Measurements from ENCODE around the gene FOXJ3. TPM values are rescaled to one million over a fixed set of nuclear protein-coding genes. Genes with fewer than 3 reads are reported as not detected.

Gene FOXJ3
- total RNA-seq, 1 donor from 2014 or later = 45.0 TPM

DNA sequence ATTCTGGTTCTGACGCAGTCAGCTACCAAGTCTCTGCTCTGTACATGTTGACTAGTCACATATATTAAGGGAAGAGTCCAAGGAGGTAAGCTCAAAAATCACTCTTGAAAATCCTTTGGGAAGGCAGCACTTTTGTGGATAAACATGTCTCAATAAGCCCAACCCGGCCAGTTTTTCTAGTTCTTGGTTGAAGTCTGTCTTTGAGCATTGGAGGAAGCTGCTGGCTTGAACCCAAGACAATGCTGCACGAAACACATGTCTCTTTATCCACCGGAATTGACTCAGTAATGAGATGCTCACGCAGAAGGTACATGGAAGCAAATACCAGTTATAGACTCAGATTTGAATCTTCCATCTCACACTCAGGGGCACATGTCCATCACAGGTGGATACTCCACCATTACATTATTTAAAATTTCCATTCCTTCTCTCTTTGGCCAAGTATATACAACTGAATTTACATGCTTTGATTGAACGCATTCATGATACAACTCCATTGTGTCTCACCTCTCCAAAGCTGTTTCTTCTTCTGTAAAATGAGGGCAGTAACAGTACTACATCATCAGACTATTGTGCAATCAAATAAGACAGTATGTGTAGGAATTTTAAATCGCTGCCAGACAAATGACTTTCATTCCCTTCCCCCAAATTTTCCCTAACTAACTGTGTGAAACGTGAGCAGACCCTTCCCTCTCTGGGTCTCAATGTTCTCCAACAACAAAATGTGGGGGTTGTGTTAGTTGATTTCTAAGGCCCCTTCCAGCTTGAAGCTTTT lies 160.9 kb downstream of the FOXJ3 start:
- DNase-seq = no peak
- TF ChIP-seq, protein P1, sequence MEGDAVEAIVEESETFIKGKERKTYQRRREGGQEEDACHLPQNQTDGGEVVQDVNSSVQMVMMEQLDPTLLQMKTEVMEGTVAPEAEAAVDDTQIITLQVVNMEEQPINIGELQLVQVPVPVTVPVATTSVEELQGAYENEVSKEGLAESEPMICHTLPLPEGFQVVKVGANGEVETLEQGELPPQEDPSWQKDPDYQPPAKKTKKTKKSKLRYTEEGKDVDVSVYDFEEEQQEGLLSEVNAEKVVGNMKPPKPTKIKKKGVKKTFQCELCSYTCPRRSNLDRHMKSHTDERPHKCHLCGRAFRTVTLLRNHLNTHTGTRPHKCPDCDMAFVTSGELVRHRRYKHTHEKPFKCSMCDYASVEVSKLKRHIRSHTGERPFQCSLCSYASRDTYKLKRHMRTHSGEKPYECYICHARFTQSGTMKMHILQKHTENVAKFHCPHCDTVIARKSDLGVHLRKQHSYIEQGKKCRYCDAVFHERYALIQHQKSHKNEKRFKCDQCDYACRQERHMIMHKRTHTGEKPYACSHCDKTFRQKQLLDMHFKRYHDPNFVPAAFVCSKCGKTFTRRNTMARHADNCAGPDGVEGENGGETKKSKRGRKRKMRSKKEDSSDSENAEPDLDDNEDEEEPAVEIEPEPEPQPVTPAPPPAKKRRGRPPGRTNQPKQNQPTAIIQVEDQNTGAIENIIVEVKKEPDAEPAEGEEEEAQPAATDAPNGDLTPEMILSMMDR (IDR thresholded peaks at IDR 0.05; ENCODE audit: partially characterized antibody, unreplicated experiment) = no peak
- no peaks in the 10 kb centered on the region for H3K36me3 Mint-ChIP-seq (ENCODE audit: unreplicated experiment)
- peaks cover 10% of the 10 kb centered on the region for H3K4me1 Mint-ChIP-seq (ENCODE audit: low read depth, unreplicated experiment)
- H3K4me3 Mint-ChIP-seq (ENCODE audit: unreplicated experiment) = no peak overlapping the region
- peaks cover 5% of the 10 kb centered on the region for H3K27me3 Mint-ChIP-seq (ENCODE audit: unreplicated experiment)
- peaks cover 3% of the 10 kb centered on the region for H3K9me3 Mint-ChIP-seq (ENCODE audit: unreplicated experiment)
- H3K27ac Mint-ChIP-seq (ENCODE audit: unreplicated experiment) = no peak overlapping the region

DNA sequence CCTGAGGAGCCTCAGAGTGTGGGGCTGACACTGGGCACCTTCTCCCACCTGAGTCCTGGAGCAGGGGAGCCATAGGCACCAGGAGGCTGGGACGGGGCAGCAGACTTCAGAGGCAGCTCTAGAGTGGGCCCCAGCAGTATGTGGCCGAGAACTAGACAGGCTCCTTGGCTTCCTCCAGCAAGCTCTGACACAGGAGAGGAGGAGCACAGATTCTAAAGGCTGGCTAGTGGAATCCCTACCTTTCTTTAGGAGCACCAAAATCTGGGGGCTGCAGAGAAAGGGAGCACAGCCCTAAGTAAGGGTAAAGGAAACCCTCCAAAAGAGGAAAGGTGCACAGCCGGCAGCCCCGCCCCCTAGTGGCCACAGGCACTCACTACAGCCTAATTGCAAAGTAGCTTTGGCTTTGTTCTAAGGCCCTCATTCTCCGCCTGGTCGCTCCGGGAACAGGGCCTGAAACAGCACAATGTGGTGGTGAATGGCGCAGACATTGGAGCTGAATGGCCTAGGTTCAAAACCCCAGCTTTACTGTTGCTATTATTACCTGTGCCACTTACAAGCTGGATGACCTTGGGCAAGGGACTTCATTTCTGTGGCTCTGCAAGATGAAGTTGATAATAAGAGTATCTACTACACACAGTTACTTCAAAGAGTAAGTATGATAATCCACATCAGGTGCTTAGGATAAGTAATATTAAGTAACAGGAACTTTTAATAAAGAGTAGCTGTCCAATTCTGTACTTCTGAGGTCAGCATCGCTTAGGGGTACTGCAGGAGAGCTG lies 161.7 kb downstream of the FOXJ3 start:
- no peaks in the 10 kb centered on the region for H3K36me3 Mint-ChIP-seq (ENCODE audit: unreplicated experiment)
- H3K27ac Mint-ChIP-seq (ENCODE audit: unreplicated experiment) = peak overlapping the region; percentile 36
- peaks cover 10% of the 10 kb centered on the region for H3K4me1 Mint-ChIP-seq (ENCODE audit: low read depth, unreplicated experiment)
- peaks cover 5% of the 10 kb centered on the region for H3K27me3 Mint-ChIP-seq (ENCODE audit: unreplicated experiment)
- TF ChIP-seq, protein P1 (IDR thresholded peaks at IDR 0.05; ENCODE audit: partially characterized antibody, unreplicated experiment) = peak; percentile 99
- peaks cover 3% of the 10 kb centered on the region for H3K9me3 Mint-ChIP-seq (ENCODE audit: unreplicated experiment)
- DNase-seq = peak; percentile 88
- H3K4me3 Mint-ChIP-seq (ENCODE audit: unreplicated experiment) = no peak overlapping the region

DNA sequence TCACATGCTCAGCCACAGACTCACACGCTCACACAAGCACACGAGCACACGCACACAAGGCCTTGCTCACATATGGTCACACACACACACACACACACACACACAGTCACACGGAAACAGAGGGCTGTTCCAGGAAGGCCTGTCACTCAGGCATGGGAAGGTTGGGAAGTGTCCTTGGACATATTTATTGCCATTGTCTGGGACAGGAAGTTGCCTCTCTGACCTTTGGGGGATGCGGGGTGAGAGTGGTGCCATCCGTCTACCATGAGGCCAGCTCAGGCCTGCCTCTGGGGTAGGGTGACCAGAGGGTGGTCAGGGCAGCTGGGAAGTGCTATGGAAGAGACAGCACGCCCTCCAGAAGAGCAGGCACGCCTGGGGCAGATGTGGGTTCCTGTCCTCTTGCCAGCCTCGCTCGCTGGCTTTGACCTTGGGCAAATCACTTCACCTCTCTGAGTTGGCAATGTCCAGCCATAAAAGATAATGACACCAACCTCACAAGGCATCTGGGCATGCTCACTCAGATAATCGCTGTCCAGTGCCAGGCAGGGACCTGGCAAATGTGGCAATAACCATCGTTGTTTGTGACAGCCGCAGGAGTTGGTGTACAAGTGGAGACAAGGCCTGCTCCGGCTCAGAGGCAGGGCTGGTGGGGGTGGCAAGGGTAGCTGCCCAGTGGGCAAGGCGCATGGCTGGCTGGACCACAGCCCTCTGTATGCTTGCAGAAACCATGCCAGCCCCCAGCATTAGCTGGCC lies 162.5 kb downstream of the FOXJ3 start:
- Mint-ChIP-seq H3K36me3 (ENCODE audit: unreplicated experiment) (no peaks in the 10 kb centered on the region), H3K27me3 (ENCODE audit: unreplicated experiment) (peaks cover 5% of the 10 kb centered on the region), H3K9me3 (ENCODE audit: unreplicated experiment) (peaks cover 3% of the 10 kb centered on the region), H3K27ac (ENCODE audit: unreplicated experiment) (peak overlapping the region; percentile 87), H3K4me1 (ENCODE audit: low read depth, unreplicated experiment) (peaks cover 10% of the 10 kb centered on the region), H3K4me3 (ENCODE audit: unreplicated experiment) (no peak overlapping the region)
- TF ChIP-seq, protein P1 (IDR thresholded peaks at IDR 0.05; ENCODE audit: partially characterized antibody, unreplicated experiment) = no peak
- no peak for DNase-seq

DNA sequence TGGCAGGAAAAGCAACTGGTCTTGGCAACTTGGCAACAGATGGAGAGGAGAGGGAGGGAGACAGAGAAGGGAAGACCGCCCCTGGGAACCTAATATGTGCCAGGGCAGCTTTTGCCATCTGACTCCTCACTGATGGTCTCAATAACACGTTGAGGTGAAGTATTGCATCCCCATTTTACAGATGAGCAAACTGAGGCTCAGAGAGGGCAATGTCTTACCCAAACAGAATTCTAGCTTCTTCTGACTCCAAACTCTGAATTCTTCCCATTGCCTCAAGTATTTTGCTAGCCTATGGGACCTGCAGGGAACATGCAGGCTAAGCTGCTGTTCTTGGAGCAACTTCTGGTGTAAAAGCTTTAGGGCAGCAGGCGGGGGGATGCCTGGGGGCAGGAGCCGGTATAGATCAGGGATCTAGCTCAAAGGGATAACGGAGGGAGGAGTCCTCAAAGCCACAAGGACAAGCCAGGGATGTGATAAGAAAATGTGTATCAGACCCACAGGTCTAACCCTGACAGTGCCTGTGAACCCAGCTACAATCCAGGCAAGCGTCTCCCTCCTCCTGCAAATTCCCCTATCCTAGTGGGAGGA lies 163.3 kb downstream of the FOXJ3 start:
- H3K4me3 Mint-ChIP-seq (ENCODE audit: unreplicated experiment) = no peak overlapping the region
- no peaks in the 10 kb centered on the region for H3K36me3 Mint-ChIP-seq (ENCODE audit: unreplicated experiment)
- peaks cover 10% of the 10 kb centered on the region for H3K4me1 Mint-ChIP-seq (ENCODE audit: low read depth, unreplicated experiment)
- no peak overlapping the region for H3K27ac Mint-ChIP-seq (ENCODE audit: unreplicated experiment)
- H3K27me3 Mint-ChIP-seq (ENCODE audit: unreplicated experiment) = peaks cover 5% of the 10 kb centered on the region
- TF ChIP-seq, protein P1 (IDR thresholded peaks at IDR 0.05; ENCODE audit: partially characterized antibody, unreplicated experiment) = no peak
- DNase-seq = no peak
- peaks cover 3% of the 10 kb centered on the region for H3K9me3 Mint-ChIP-seq (ENCODE audit: unreplicated experiment)
